Endothelial cell (in vitro differentiated cells): ENCODE results near the gene MYCBP2. TPM values are rescaled to one million over a fixed set of nuclear protein-coding genes. Genes with fewer than 3 reads are reported as not detected.

ENCODE experiments used
- DNase-seq: peaks from one replicate; pipeline ENCODE4 v3.0.0; 2021; ENCODE audit warnings: low spot score
- H3K27ac Mint-ChIP-seq: one replicate; pipeline ENCODE4 v1.8.0; 2021; ENCODE audit warnings: mixed read lengths, inconsistent platforms; ENCODE audit not compliant: unreplicated experiment
- H3K27me3 Mint-ChIP-seq: one replicate; pipeline ENCODE4 v1.8.0; 2021; ENCODE audit warnings: mild to moderate bottlenecking, moderate library complexity, mixed read lengths, inconsistent platforms; ENCODE audit not compliant: unreplicated experiment
- H3K36me3 Mint-ChIP-seq: one replicate; pipeline ENCODE4 v1.8.0; 2021; ENCODE audit warnings: mild to moderate bottlenecking, low read depth, mixed read lengths, inconsistent platforms; ENCODE audit not compliant: unreplicated experiment
- H3K4me1 Mint-ChIP-seq: one replicate; pipeline ENCODE4 v1.8.0; 2021; ENCODE audit warnings: mild to moderate bottlenecking, mixed read lengths, inconsistent platforms; ENCODE audit not compliant: unreplicated experiment
- H3K4me3 Mint-ChIP-seq: one replicate; pipeline ENCODE4 v1.8.0; 2021; ENCODE audit warnings: mild to moderate bottlenecking, mixed read lengths, inconsistent platforms; ENCODE audit not compliant: unreplicated experiment
- H3K9me3 Mint-ChIP-seq: one replicate; pipeline ENCODE4 v1.8.0; 2021; ENCODE audit warnings: mixed read lengths, inconsistent platforms; ENCODE audit not compliant: unreplicated experiment
- total RNA-seq: library from RNA; stranded (reverse); fragmentation: NEBNext Ultra II Directional; extraction: Animal tissue kit (Norgen Biotek cat#: 25700); gene quantifications from one replicate; pipeline ENCODE4 v1.2.1, GENCODE V29; 2021; ENCODE audit not compliant: unreplicated experiment
- TF ChIP-seq, protein P1 (sequence below): fragments of 200-600 bp; sonication (generic); IDR thresholded peaks from one replicate; pipeline ENCODE4 v1.5.0; 2021; ENCODE audit warnings: antibody characterized with exemption; ENCODE audit not compliant: unreplicated experiment

The MYCBP2 gene
- total RNA-seq, 1 donor from 2014 or later, result 94.7 TPM

DNA sequence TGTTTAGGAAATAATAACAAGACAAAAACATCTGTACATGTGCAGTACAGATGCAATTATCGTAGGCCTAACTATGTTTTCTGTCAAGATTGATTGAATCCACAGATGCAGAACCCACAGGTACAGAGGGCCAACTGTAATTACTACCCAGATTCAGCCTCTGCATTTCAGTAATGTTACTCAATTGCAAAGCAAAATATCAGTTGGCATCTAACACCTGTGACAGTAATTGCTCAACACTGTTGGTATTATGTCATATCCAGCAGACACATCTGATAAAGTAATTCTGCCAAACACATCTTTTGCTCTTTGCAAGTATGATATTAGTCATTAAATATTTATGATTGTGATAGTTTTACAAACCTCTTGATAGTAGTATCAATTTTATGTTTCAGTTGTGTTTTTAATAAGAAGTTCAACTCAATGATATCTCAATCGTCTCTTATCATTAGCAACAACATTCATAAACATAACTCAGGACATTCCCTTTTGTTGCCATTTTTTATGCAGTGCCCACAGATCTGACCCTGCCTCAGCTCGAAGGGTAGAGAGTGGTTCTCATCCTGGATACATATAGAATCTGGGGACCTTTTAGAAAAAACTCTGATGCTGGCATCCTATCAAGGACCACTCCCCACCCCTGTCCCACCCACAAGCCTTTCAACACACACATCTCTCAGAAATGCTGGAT, 104.7 kb downstream of the MYCBP2 start:
- H3K27ac Mint-ChIP-seq, result no peak overlapping the region
- no peaks in the 10 kb centered on the region for H3K9me3 Mint-ChIP-seq
- TF ChIP-seq, protein P1, sequence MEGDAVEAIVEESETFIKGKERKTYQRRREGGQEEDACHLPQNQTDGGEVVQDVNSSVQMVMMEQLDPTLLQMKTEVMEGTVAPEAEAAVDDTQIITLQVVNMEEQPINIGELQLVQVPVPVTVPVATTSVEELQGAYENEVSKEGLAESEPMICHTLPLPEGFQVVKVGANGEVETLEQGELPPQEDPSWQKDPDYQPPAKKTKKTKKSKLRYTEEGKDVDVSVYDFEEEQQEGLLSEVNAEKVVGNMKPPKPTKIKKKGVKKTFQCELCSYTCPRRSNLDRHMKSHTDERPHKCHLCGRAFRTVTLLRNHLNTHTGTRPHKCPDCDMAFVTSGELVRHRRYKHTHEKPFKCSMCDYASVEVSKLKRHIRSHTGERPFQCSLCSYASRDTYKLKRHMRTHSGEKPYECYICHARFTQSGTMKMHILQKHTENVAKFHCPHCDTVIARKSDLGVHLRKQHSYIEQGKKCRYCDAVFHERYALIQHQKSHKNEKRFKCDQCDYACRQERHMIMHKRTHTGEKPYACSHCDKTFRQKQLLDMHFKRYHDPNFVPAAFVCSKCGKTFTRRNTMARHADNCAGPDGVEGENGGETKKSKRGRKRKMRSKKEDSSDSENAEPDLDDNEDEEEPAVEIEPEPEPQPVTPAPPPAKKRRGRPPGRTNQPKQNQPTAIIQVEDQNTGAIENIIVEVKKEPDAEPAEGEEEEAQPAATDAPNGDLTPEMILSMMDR, result no peak
- H3K27me3 Mint-ChIP-seq, result no peaks in the 10 kb centered on the region
- DNase-seq, result no peak
- H3K36me3 Mint-ChIP-seq, result peaks cover 12% of the 10 kb centered on the region
- H3K4me1 Mint-ChIP-seq, result peaks cover 7% of the 10 kb centered on the region
- no peak overlapping the region for H3K4me3 Mint-ChIP-seq

DNA sequence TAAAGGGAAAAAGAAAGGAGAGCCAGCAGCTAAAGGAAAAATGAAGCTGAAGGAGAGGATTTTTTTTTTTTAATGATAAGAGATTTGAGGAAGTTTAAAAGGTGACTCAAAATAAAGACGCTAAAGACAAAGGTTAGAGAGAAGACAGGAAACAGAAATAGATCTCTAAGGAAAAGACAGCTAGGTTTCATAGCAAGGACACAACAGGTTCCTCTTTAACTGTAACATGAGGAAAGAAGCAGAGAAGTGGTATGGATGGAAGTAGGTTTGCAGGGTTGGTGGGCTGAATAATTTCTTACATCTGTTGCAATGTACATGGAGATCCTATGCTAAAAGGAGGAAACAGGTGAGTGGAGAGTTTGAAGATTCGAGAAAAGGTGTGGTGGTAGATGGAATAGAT, 107.5 kb downstream of the MYCBP2 start:
- Mint-ChIP-seq H3K27me3 (no peaks in the 10 kb centered on the region), H3K4me1 (peaks cover 3% of the 10 kb centered on the region), H3K27ac (no peak overlapping the region), H3K36me3 (peaks cover 29% of the 10 kb centered on the region), H3K9me3 (no peaks in the 10 kb centered on the region), H3K4me3 (no peak overlapping the region)
- TF ChIP-seq, protein P1, result no peak
- DNase-seq, result no peak

DNA sequence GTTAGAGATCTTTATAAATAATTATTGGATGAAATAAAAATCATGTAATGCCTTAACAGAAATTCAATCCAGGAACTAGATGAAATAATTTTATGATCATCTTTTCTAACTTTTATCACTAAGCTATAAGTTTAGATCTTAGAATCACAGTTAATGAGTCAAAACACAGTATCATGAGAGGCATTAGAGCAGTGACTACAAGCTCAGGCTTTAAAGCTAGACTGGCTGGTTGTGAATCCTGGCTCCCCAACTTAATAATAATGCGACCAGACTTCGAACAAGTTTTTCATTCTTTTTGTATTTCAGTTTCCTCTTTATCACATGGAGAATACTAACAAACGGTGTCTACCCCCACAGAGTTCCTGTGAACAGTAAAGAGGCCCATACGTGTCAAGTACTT, 108.6 kb downstream of the MYCBP2 start:
- Mint-ChIP-seq H3K4me1 (peaks cover 3% of the 10 kb centered on the region), H3K9me3 (no peaks in the 10 kb centered on the region), H3K27ac (no peak overlapping the region), H3K4me3 (no peak overlapping the region), H3K27me3 (no peaks in the 10 kb centered on the region), H3K36me3 (peaks cover 32% of the 10 kb centered on the region)
- no peak for DNase-seq
- TF ChIP-seq, protein P1, result no peak

DNA sequence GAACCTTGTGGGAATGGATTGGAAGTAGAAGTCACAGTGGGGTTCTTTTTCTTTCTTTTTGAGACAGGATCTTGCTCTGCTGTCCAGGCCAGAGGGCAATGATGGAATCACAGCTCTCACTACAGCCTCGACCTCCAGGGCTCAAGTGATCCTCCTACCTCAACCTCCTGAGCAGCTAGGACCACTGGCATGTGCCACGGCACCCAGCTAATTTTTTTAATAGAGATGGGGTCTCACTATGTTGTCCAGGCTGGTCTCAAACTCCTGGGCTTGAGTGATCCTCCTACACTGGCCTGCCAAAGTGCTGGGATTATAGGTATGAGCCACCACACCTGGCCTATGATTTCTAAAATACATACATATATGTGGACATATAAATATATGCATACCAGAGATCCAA, 111.4 kb downstream of the MYCBP2 start:
- H3K9me3 Mint-ChIP-seq, result no peaks in the 10 kb centered on the region
- H3K27ac Mint-ChIP-seq, result no peak overlapping the region
- peaks cover 3% of the 10 kb centered on the region for H3K4me1 Mint-ChIP-seq
- TF ChIP-seq, protein P1, result no peak
- H3K4me3 Mint-ChIP-seq, result no peak overlapping the region
- no peaks in the 10 kb centered on the region for H3K27me3 Mint-ChIP-seq
- peaks cover 21% of the 10 kb centered on the region for H3K36me3 Mint-ChIP-seq
- no peak for DNase-seq

DNA sequence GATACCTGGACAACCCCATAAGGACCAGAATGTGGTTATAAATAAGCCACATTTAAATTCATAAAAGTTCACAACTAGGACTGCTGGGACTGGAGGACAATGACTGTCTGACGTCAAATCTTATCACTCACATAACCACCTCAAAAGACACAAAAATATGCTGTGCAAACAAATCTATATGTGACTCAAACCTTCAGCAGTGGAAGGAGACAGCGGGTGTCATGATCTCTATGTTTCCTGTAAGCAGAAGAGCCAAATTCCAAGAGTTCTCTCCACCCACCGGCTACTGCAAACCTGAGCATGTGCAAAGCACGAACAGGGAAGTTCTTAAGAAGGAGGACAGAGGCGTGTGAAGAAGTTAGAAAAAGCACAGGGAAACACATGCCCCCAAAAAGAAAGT, 113.2 kb downstream of the MYCBP2 start:
- H3K4me1 Mint-ChIP-seq, result peaks cover 16% of the 10 kb centered on the region
- H3K27me3 Mint-ChIP-seq, result peaks cover 1% of the 10 kb centered on the region
- H3K27ac Mint-ChIP-seq, result no peak overlapping the region
- H3K36me3 Mint-ChIP-seq, result peaks cover 21% of the 10 kb centered on the region
- TF ChIP-seq, protein P1, result no peak
- no peak overlapping the region for H3K4me3 Mint-ChIP-seq
- no peaks in the 10 kb centered on the region for H3K9me3 Mint-ChIP-seq
- no peak for DNase-seq
